HG02981 (cell line): ENCODE data around the gene HDAC10.

Source experiments
- ATAC-seq: cut with Tn5 transposase; IDR thresholded peaks from one replicate; pipeline ENCODE4 v1.9.1; 2021; ENCODE audit warnings: mild to moderate bottlenecking, moderate library complexity; ENCODE audit not compliant: unreplicated experiment

Gene HDAC10

DNA sequence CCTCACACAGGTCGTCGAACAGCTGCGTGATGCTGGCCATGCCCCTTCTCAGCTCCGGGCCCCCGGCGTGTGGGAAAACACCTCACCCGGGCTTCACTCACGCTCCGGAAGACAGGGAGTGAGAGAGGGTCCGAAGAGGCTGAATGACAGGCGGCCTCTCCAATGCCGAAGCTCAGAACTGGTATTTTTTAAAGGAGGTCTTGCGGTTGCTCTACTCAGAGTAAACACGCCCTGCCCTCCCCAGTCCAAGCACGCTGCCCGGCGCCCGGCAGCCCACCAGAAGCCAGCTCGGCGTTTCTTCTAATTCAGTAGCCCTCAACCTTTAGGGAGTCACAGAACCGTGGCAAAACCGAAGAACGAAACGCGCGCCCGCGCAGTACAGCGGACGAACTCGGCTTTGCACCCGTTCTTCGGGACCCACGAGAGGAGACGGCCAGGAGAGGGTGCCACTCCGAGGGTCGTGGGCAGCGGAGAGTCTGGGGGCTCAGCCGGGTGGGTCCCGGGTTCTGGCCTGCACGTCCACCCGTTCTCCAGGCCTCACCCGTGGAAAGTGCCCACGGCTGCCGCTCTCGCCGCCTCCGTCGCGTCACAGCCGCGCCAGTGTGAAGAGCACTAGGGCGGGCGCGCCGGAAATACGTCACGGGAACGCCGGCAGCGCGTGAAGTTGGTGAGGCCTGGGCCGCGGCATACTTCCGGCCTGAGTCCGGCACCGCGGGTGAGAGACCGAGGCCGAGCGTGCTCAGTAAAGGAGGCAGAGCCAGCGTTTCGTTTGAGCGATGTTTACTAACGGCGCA lies 6.4 kb downstream of the HDAC10 start, which contains the start of gene TUBGCP6:
Gene TUBGCP6, minus strand, starts transcription at position 604 of the 794 bp plus-strand sequence. Its CDS starts 564 bp downstream, at position 40.
- ATAC-seq, result peak; percentile 64

GRCh38 chr22:50243685-50244419 lies 7.2 kb downstream of the HDAC10 start:
- ATAC-seq, result peak; percentile 5

GRCh38 chr22:50242406-50242949 lies 8.6 kb downstream of the HDAC10 start:
- ATAC-seq, result no peak

- no peak for ATAC-seq
Measured at GRCh38 chr22:50238755-50239154, 12.3 kb downstream of the HDAC10 start.

DNA sequence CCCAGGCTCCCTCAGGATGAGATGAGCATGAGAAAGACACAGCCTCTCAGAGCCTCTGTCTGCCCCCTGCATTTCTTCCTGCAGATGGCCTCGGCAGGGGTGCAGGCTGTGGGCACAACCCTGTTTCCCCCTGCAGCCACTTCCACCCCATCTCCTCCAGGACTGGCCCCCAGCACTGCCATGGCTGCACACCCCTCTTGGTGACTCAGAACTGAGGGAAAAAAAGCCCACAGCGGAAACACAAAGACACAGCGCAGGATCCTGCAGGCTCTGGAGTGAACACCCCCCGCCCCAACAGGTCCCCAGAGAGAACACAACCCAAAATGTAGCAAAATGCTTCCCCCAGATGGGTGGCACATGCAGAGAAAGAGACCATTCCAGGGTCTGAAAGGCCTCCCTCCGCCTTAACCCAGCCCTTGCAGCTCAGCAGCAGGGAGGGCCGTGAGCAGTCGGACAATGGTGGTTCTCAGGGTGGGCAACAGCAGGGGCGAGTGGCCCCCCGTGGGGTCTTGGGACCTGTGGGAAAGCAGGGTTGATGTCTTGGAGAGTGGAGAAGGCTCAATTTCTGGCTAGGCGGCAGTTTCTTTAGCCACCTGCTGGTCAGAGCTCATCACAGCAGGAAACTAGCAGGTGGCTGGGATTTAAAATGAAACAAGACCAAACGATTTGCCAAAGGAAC lies 14.2 kb downstream of the HDAC10 start:
- no peak for ATAC-seq

DNA sequence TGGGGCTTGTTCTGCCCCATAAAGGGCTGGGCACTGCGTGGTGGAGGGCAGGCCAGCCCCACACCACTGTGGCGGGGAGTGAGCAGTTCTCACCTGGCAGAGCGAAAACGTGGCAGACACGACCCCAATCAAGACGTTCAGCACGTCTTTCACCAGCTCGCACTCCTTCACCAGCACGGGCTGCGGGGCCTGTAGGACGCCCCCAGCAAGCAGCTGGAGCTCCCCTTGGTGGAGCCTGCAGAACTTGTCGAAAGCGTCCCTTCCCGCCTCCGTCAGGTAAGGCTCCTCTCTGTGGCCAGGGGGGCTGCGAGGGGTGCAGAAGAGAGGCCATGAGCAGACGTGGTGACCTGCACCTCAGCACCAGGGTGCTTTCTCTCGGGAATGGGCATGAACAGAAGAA lies 17.8 kb downstream of the HDAC10 start:
- no peak for ATAC-seq

DNA sequence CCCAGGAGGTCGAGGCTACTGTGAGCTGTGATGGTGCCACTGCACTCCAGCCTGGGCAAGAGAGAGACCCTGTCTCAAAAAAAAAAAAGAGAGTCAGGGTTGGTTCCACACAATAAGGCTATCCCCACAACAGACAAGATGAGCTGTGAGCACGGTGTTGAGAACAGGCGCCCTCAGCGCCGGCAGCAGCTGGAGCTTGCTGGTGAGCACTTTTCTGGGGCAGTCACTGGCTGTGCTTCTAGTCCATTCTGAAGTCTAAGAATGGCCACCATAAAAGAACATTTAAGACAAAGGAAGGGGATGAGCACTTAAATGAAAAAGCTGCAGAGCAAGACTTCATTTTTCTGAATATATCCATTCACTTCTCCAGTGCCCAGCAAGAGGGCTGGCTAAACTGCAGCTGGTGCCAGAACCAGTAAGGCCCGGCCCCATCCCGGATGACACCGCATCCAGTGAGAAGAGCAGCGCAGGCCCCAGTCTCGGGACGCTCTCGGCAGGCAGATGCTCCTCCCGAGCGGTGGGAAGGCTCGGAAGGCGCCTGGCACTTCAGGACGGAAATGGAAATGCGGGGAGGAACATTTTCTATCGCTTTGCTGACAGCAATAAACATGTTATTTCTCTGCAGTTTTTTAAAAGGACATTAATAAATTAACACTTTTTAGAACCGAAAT lies 18.4 kb downstream of the HDAC10 start:
- ATAC-seq, result no peak

- no peak for ATAC-seq
Measured at GRCh38 chr22:50229370-50229769, 21.7 kb downstream of the HDAC10 start.

DNA sequence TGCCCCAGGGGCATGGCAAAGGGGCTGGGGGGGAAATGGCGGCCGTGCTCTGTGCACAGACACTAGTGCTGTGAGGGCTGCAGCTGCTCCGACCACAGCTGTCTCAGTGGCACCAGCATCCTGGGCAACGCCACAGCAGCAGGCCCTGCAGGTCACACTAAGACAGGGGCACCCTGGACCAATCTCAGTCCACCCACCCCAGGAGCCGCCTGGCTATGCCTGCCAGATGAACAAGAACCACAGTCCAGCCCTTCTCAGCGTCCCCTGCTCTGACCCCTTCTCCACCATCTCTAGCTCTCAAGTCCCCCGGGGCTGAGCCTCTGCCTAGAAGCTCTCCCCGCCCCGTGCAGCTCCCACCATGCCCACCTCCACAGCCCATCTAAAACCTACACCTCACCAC lies 22.7 kb downstream of the HDAC10 start:
- no peak for ATAC-seq

- no peak for ATAC-seq
Measured at GRCh38 chr22:50227579-50228215, 23.4 kb downstream of the HDAC10 start.

- ATAC-seq, result no peak
Measured at GRCh38 chr22:50226875-50227165, 24.2 kb downstream of the HDAC10 start.

- no peak for ATAC-seq
Measured at GRCh38 chr22:50226063-50226874, 24.8 kb downstream of the HDAC10 start.

DNA sequence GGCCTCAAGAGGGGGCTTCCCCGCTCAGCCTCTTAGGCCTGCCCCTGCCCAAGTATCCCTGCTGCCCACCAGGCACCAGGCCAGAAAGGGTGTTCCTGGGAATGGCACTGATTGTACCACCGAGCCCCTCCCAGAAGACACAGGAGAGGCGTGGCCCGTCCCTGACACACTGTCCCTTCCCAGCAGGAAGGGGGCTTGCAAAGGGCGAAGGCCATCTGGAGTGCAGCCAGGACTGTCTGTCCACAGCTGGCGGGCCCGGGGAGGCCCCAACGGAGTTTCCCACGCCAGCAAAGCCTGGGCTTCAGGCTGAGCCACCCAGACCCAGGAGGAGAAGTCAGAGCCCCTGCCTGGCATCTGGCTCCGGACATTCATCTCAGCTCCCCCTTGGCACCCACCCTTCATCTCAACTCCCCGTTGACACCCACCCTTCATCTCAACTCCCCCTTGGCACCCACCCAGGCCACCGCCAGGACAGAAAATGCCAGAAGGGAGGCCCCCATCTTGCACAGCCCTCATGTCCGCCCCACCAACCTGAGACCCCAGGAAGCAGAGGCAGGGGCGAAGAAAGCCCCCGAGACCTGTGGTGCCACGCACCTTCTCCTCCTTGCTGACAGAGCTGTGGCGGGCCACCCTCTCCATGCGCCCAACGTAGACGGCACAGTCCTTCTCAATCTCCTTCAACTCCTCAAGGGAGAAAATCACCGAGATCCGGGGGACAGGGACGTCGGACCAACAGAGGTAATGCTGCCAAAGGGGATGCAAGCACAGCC lies 25.7 kb downstream of the HDAC10 start:
- no peak for ATAC-seq

DNA sequence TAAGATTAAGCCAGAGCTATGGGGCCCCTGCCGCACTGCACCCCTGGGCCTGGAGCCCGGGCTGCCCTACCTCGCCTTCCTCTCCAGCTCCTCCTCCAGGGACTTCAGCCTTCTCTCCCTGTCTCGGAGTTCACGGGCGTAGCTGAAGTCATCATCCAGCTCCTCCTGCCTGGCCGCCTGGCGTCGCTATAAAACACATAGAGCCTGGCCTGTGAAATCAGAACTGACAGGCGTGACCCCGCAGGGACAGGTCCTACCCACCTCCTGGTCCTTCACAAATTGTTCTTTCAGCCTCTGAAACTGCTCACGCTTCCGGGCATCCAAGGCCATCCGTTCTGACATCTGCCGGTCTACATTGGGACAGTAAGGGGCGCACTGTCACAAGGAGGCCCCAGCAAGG lies 27.0 kb downstream of the HDAC10 start:
- ATAC-seq, result no peak

DNA sequence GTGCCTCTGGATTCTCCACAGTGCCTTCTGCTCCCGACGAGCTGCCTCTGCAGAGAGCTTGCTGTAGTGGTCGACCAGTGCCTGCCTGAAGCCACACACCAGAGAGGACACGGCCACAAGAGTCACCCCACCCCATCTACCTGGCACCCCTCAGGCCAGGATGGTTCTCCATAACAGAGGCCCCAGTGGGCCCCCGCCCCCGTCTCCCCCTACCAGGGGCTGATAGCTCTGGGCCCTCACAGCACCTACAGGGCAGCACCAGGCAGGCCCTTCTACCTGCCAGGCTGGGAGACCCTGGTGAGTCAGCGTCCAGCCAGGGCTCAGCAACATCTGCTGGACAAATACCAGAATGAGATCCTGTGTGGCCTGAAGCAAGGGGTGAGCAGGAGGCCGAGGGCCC lies 28.6 kb downstream of the HDAC10 start:
- no peak for ATAC-seq

GRCh38 chr22:50221410-50222300 lies 29.4 kb downstream of the HDAC10 start:
- no peak for ATAC-seq

DNA sequence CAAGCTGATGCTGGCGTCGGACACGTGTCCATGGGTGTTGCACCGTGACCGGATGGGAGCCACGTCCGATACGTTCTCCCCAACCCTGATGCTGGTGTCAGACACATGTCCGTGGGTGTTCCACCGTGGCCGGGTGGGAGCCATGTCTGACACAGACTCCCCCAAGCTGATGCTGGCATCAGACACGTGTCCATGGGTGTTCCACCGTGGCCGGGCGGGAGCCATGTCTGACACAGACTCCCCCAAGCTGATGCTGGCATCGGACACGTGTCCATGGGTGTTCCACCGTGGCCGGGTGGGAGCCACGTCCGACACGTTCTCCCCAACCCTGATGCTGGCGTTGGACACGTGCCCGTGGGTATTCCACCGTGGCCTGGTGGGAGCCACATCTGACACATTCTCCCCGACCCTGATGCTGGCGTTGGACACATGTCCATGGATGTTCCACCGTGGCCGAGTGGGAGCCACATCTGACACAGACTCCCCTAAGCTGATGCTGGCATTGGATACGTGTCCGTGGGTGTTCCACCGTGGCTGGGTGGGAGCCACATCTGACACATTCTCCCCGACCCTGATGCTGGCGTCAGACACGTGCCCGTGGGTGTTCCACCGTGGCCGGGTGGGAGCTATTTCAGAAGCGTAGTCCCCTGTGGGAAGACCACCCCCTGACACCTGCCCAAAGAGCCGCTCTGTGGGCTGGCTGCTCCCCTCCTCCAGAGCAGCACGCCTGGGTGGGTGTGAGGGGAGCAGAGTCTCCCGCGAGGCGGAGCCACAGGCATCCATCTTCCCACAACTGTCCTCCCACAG lies 30.3 kb downstream of the HDAC10 start:
- no peak for ATAC-seq
